ENCODE results near the gene L2HGDH. TPM values are rescaled to one million over a fixed set of nuclear protein-coding genes. Genes with fewer than 3 reads are reported as not detected.

Gene L2HGDH
- total RNA-seq, 1 donor from 2014 or later: 14.9 TPM

GRCh38 chr14:50285861-50286260 is 26.2 kb downstream of the L2HGDH start:
- DNase-seq: no peak

- no peak for DNase-seq
Observed at GRCh38 chr14:50272498-50272897, 39.5 kb downstream of the L2HGDH start.

GRCh38 chr14:50270932-50271331 is 41.1 kb downstream of the L2HGDH start:
- no peak for DNase-seq

DNA sequence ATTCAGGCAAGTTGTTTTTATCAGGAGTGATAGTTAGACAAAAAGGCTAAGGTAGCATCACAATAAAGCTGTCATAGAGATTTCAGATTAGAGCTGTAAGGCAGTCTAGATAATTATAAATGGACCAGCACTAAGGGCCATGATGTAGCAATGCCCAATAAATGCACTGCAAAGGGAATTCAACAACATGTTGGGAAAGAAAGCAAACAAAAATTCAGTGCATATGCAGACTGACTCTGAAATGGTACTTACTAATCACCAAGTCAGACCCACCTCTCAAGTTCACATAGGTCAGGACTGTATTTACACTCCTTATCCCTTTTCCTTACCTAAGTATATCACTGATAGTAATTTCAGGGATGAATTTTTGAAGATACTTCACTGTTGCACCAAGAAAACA is 47.0 kb downstream of the L2HGDH start:
- no peak for DNase-seq

DNA sequence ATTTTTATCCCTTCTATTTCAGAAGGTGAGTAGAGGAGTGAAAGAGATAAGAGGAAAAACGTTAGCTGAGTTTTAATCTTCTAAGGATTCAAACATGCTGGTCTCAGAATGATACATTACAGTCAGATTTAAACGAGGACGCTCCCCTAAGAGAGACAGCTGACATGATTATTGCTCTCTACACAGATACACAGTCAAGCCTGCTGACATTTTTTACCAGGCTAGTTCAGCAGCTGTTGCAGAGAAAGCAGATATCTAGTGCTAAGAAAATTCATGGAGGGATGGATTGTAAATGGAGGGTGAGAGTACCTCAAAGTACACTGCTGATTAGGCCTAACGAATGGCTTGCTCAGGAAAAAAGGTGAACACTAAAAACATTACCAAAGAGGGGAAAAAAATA is 48.7 kb downstream of the L2HGDH start:
- DNase-seq: peak; percentile 57

DNA sequence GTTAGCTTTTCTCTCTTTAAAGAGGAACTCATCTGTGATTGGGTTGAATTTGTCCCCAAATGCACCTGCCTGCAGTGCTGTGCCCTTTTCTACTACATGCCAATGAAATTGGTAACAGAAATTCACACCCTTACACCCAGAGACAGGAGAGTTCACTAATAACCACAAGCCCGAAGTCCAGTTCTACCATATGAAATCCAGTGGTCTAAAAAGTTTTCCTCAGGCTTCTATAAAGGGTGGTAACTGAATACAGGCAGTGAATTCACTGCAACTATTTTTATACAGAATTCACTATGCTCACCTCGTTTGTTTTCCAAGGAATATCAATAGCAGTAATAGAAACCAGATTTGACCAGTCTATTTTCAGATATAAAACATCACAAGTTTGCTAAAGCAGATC is 49.2 kb downstream of the L2HGDH start:
- DNase-seq: peak; percentile 7

DNA sequence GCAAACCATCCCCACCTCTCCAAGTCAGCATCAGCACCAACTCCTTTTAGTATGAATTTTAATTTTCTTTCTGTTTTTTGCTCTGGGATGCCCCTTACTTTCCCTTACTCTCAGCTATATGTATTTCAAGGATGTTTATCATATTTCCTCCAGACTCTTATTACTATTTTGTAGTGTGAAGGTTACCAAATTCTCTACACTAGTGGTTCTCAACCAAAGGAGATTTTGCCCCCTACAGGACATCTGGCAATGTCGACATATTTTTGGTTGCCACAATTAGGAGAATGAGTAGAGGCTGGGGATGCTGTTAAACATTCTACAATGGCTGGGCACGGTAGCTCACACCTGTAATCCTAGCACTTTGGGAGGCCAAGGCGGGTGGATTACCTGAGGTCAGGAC is 51.5 kb downstream of the L2HGDH start:
- DNase-seq: peak; percentile 32

DNA sequence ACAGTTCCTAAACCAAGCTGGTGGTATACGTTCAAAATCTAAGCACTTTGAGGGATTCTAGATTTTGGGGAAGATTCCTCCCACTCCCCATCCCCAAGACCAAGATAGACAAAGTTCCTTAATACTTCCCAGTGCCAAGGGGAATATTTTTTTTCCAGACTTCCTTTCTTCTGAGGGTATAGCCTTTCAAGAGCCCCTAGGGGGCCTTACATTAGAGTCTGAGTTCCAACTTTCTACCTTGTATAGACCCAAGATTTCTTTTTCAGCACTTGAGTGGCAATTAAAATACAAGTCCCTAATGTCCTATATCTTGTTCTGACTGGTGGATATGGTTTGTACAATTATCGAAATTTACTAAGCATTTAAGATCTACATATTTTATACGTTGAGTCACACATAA is 52.0 kb downstream of the L2HGDH start:
- no peak for DNase-seq

GRCh38 chr14:50257732-50258131 is 54.3 kb downstream of the L2HGDH start:
- no peak for DNase-seq

DNA sequence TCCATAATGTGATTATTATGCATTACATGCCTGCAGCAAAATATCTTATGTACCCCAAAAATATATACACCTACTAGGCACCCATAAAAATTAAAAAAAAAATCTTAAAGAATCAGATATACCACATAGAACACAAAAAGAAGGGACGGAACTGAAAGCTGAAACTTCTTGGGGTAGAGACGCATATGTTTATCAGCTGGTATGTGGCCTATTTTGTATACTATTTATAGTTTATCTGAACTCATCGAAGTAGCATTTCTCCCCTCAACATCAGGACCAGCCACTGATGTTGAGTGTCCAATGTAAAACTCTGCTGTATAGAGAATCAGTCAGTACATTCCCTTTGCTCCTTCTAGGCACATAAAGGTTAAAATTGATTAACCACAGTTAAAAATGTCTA is 57.8 kb downstream of the L2HGDH start:
- DNase-seq: no peak

DNA sequence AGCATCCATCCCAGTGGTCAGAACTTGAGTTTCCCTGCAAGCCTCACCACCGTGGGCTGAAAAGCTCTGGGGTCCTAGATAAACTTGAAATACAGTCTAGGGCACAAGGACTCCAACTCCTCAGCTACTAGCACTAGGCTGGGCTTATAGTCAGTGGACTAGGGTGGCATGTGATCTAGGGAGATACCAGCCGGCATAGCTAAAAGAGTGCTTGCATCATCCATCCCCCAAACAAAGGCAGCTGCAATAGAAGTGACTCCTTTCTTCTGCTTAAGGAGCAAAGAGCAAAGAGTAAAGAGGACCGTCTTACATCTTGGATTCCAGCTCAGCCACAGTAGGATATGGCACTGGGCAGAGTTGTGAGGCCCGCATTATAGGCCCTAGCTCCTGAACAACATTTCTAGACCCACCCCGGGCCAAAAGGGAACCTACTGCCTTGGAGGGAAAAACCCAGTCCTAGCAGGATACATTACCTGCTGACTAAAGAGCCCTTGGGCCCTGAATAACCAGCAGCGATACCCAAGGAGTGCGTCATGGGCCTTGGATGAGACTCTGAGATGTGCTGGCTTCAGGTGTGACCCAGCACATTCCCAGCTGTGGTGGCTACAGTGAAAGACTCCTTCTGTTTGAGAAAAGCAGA is 62.8 kb downstream of the L2HGDH start:
- no peak for DNase-seq

DNA sequence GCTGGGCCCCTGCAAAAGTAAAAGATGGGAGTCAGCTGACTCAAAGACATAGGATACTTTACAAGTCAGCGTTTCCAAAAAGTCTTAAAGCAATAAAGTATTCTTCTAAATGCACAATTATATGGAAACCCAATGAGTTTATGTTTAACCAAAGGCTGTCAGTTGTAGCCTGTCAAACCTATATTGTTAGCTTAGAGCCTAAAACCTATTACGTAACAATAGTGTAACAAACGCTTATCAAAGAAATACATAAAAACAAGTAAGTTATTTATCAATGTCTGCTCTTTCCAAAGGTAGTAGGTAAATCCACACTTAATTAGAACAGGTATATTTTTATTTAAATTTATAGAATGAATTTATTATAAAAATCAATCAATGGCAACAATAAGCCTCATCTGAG is 64.8 kb downstream of the L2HGDH start:
- no peak for DNase-seq

- DNase-seq: no peak
Observed at GRCh38 chr14:50242566-50243310, 69.3 kb downstream of the L2HGDH start.

DNA sequence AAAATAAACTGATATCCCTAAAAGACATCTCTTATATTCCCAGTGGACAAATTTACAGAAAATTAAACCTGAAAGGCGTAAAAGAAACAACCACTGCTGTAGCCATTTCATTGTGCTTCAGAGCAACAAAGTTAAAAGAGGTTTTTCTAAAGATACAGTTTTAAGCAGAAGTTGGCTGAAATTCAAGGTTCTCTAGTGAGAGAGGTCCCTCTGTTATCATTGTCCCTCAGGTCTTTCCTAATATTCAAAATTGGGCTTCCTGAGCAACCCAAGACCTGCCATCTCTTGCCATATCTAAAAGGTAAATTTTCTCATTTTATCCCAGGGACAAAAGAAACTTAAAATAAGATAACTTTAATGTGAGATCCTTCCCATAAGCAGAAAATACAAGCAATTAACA is 69.9 kb downstream of the L2HGDH start:
- no peak for DNase-seq

- DNase-seq: no peak
Observed at GRCh38 chr14:50237427-50237826, 74.6 kb downstream of the L2HGDH start.

- DNase-seq: no peak
Observed at GRCh38 chr14:50233951-50234250, 78.1 kb downstream of the L2HGDH start.

GRCh38 chr14:50233166-50233950 is 78.7 kb downstream of the L2HGDH start:
- peak; percentile 29 for DNase-seq

DNA sequence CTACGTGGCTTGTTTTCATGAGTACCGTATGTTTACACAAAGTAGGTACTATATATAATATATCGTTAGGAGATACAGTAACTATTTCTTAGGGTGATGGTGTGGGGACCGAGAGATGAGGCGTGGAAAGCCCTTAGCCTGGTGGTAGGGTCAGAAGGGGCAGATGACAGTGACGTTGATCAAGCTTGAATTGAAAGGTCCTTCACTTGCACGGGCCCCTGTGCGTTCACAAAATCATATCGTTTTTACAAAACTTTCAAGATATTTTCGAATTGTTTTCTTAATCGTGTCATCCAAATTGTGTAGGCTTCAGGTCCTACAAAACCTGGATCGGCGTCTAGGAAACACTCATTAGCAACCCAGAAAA is 79.8 kb downstream of the L2HGDH start:
- no peak for DNase-seq

DNA sequence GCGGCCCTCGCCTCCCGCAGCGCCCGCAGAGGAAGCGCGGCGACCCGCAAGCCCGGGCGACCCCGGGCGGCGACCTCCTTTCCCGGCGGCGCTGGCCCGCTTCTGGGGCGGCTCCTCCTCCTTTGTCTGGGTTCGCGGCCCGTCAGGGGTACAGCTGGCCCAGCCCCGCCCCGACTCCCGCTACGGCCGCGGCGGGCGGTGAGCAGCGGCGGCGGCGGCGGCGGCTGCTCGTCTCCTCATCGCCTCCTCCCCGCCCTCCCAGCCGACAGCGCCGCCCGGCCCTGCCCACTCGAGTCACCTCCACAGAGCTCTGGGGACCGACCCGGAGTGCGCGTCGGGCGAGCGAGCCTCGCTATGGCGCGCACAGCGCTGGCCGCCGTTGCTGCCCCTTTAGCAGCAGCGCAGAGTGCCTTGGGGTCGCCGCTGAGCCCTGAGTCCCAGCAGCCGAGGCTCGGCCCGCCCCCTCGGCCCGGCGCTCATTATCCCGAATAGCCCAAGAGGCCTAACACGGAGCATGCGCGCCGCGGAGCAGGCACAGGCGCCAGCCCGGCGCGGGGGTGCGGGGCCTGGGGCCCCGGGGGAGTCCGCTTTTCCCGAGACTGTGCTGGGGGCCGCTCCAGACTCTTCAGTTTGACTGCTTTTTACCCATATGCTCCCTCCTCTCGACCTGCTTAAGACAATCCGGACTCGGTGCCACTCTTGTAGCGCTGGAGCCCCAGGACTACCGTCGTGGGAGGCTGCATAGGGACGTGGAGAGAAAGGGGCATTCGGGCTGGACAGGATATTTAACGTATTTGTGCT is 80.4 kb downstream of the L2HGDH start, which contains the start of gene SOS2:
Gene SOS2, minus strand, starts transcription at position 104 of the 801 bp plus-strand sequence. CDS start 295 bp downstream, outside the sequence.
- peak; percentile 95 for DNase-seq

DNA sequence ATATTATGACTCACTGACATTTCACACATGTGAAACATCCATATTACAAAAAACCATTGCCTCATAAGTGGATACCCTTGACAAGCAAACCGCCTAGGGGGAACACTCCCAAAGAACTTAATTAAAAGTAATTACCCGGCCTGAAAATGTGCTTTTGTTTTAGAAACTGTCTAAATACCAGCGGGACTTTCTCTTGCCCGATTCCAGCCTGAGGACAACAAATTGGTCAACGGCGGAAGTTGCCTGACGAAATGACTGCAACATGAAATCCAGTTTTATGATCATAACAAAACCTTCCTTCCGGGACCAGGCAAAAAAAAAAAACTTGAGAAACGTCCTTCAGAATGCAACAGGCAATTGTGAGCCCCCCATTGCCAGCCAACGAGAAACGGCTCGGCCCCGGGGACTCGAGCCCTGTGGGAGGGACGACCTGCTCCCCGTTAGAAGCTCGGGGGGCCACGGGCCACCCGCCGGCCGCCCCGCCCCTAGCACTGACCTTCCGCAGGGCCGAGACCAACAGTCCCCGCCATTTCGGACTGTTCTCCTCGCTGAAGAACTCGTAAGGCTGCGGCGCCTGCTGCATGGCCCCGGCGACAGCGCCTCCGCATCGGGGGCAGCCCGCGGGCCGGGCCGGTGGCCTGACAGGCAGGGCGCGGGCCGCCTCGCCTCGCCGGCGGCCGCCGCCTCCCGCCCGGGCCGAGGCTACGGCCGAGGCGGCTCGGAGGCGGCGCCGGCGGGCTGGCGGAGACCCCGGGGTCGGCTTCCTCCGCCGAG is 81.1 kb downstream of the L2HGDH start:
- peak; percentile 70 for DNase-seq

DNA sequence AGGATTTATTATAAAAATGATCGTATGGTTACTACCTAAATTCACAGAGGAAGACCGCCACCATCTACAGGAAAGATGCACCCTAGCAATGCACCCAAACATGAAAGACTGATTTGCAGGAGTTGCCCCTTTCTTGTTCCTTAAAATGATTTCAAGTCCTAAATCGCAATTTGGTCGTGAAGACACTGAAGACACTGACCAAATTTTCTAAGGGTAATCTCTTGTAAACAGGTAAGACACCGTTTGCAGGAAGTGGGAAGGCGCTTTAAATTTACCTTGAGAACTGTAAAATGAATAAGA is 81.7 kb downstream of the L2HGDH start:
- no peak for DNase-seq

DNA sequence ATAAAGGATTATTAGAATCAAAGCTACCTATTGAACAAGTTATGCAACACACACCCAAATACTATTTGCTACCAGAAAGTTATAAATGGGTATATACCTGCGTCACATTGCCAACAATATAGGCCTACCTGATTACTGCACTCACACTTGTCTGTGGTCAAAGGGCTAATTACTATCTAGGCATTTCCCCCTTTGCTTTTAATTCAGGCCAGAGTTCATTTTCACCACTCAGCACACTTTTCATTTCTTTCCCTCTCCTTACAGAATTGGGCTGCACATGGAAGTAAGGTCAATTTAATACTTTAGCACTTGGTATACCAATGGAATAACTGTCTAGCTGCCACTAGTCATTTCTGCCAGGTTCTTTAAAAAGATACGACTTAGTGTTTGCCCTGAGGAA is 82.3 kb downstream of the L2HGDH start:
- no peak for DNase-seq
